ENCODE results near the gene MUCL1. TPM values are rescaled to one million over a fixed set of nuclear protein-coding genes. Genes with fewer than 3 reads are reported as not detected.
"Not testable (repeated sequence)": the region's sequence is repeated elsewhere in the genome, so short reads cannot be mapped to it uniquely, and the experiment has no call there.

Gene MUCL1
- total and polyA plus RNA-seq, 2 experiments from 2014 or later, result not detected

DNA sequence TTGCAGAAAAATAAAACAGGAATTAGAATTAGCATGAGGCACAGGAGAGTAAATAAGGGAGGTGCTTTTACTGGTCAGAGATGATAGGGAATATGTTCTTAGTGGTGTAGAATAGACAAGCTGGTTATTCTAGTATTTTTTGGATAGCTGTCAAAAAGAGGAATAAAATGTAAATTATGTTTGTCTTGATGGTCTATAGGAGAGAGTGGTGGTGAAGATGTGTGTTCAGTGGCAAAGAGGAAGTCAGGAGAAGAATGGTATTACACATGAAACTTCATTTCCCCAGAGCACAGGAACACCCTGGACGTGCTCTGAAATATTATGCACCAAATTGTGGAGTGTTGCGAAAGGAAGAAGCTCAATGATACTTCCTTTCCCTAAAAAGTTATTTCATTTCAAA lies 27.8 kb downstream of the MUCL1 start:
- in situ Hi-C loops (cut with MboI), result no loop called here
- H3K27ac ChIP-seq, result no peak overlapping the region
- H4K20me1 ChIP-seq (ENCODE audit: insufficient read depth), result no peaks in the 10 kb centered on the region
- H2AFZ ChIP-seq, result no peak overlapping the region
- H3K4me2 ChIP-seq (ENCODE audit: unreplicated experiment), result no peak overlapping the region
- DNase-seq, result no peak
- WGBS, 2 experiments (ENCODE audit: low coverage in 1 of 2, low lambda C conversion rate in 2 of 2, missing lambda C conversion rate in 2 of 2), result 28 to 31% methylated on average over 2 of the region's 2 CpGs
- no peaks in the 10 kb centered on the region for H3K9me2 ChIP-seq (ENCODE audit: insufficient read depth)
- no peaks in the 10 kb centered on the region for H3K79me2 ChIP-seq (ENCODE audit: insufficient read depth)
- H3K9me3 ChIP-seq (ENCODE audit: low read depth), result no peaks in the 10 kb centered on the region
- H3K9ac ChIP-seq, result no peak overlapping the region
- no peaks in the 10 kb centered on the region for H3K4me1 ChIP-seq (ENCODE audit: insufficient read depth)
- no peaks in the 10 kb centered on the region; the same call in 1 of the 2 replicates for H3K27me3 ChIP-seq (replicated peaks; ENCODE audit: insufficient read depth)
- no peaks in the 10 kb centered on the region for H3F3A ChIP-seq (ENCODE audit: insufficient read depth)
- TF ChIP-seq EZH2phosphoT487 (IDR thresholded peaks at IDR 0.05; ENCODE audit: insufficient read depth, low read depth) (no peak), EZH2 (IDR thresholded peaks at IDR 0.05; ENCODE audit: insufficient read depth, poor library complexity, severe bottlenecking) (no peak)
- no peak overlapping the region for H3K4me3 ChIP-seq
- no peaks in the 10 kb centered on the region for H3K36me3 ChIP-seq (ENCODE audit: low read depth)

- H3K27ac ChIP-seq; H3F3A ChIP-seq (ENCODE audit: insufficient read depth); in situ Hi-C loops (cut with MboI); H3K79me2 ChIP-seq (ENCODE audit: insufficient read depth); H2AFZ ChIP-seq; H3K9me3 ChIP-seq (ENCODE audit: low read depth); H3K27me3 ChIP-seq (replicated peaks; ENCODE audit: insufficient read depth); H3K36me3 ChIP-seq (ENCODE audit: low read depth); H4K20me1 ChIP-seq (ENCODE audit: insufficient read depth); H3K4me2 ChIP-seq (ENCODE audit: unreplicated experiment); DNase-seq; H3K9ac ChIP-seq; H3K4me3 ChIP-seq; H3K9me2 ChIP-seq (ENCODE audit: insufficient read depth); H3K4me1 ChIP-seq (ENCODE audit: insufficient read depth): not testable (repeated sequence)
- 8 to 10% methylated on average over 1 of the region's 1 CpG for WGBS, 2 experiments (ENCODE audit: low coverage in 1 of 2, low lambda C conversion rate in 2 of 2, missing lambda C conversion rate in 2 of 2)
Measured at GRCh38 chr12:54882597-54882996, 28.3 kb downstream of the MUCL1 start.

DNA sequence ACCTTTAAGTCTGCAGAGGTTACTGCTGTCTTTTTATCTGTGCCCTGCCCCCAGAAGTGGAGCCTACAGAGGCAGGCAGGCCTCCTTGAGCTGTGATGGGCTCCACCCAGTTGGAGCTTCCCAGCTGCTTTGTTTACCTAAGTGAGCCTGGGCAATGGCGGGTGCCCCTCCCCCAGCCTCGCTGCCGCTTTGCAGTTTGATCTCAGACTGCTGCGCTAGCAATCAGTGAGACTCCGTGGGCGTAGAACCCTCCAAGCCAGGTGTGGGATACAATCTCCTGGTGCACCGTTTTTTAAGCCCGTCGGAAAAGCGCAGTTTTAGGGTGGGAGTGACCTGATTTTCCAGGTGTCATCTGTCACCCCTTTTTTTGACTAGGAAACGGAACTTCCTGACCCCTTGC lies 34.1 kb downstream of the MUCL1 start:
- in situ Hi-C loops (cut with MboI); H4K20me1 ChIP-seq (ENCODE audit: insufficient read depth); H3K4me2 ChIP-seq (ENCODE audit: unreplicated experiment); H3K9me3 ChIP-seq (ENCODE audit: low read depth); H3K79me2 ChIP-seq (ENCODE audit: insufficient read depth); H3F3A ChIP-seq (ENCODE audit: insufficient read depth); H3K4me1 ChIP-seq (ENCODE audit: insufficient read depth); DNase-seq; H3K4me3 ChIP-seq; H3K9me2 ChIP-seq (ENCODE audit: insufficient read depth); H3K27me3 ChIP-seq (replicated peaks; ENCODE audit: insufficient read depth); H2AFZ ChIP-seq; H3K9ac ChIP-seq; H3K36me3 ChIP-seq (ENCODE audit: low read depth); H3K27ac ChIP-seq: not testable (repeated sequence)
- 38 to 43% methylated on average over 11 of the region's 11 CpGs for WGBS, 2 experiments (ENCODE audit: low coverage in 1 of 2, low lambda C conversion rate in 2 of 2, missing lambda C conversion rate in 2 of 2)

DNA sequence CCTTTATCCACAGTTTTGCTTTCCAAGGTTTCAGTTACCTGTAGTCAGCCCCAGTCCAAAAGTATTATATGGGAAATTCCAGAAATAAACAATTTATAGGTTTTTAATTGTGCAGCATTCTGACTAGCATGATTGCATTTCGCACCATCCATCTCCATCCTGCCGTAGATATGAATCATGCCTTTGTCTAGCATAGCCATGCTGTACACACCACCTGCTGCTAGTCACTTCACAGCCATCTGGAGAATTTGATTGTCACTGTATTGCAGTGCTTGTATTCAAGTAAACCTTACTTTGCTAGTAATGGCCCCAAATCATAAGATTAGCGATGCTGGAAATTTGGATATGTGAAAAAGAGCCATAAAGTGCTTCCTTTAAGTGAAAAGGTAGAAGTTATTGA lies 36.0 kb downstream of the MUCL1 start:
- Histone ChIP-seq H3K36me3 (ENCODE audit: low read depth) (no peaks in the 10 kb centered on the region), H3K27me3 (replicated peaks; ENCODE audit: insufficient read depth) (peaks cover 9% of the 10 kb centered on the region; the same call in 1 of the 2 replicates), H2AFZ (no peak overlapping the region), H3K9me3 (ENCODE audit: low read depth) (no peaks in the 10 kb centered on the region), H3K79me2 (ENCODE audit: insufficient read depth) (no peaks in the 10 kb centered on the region), H4K20me1 (ENCODE audit: insufficient read depth) (no peaks in the 10 kb centered on the region), H3K4me2 (ENCODE audit: unreplicated experiment) (no peak overlapping the region), H3K9me2 (ENCODE audit: insufficient read depth) (no peaks in the 10 kb centered on the region), H3K27ac (no peak overlapping the region), H3K4me1 (ENCODE audit: insufficient read depth) (no peaks in the 10 kb centered on the region), H3F3A (ENCODE audit: insufficient read depth) (no peaks in the 10 kb centered on the region), H3K9ac (no peak overlapping the region), H3K4me3 (no peak overlapping the region)
- DNase-seq, result no peak
- 37 to 47% methylated on average over 3 of the region's 3 CpGs for WGBS, 2 experiments (ENCODE audit: low coverage in 1 of 2, low lambda C conversion rate in 2 of 2, missing lambda C conversion rate in 2 of 2)
- in situ Hi-C loops (cut with MboI), result no loop called here
- no peak for TF ChIP-seq EZH2 (IDR thresholded peaks at IDR 0.05; ENCODE audit: insufficient read depth, poor library complexity, severe bottlenecking)
- TF ChIP-seq EZH2phosphoT487 (IDR thresholded peaks at IDR 0.05; ENCODE audit: insufficient read depth, low read depth), result no peak

DNA sequence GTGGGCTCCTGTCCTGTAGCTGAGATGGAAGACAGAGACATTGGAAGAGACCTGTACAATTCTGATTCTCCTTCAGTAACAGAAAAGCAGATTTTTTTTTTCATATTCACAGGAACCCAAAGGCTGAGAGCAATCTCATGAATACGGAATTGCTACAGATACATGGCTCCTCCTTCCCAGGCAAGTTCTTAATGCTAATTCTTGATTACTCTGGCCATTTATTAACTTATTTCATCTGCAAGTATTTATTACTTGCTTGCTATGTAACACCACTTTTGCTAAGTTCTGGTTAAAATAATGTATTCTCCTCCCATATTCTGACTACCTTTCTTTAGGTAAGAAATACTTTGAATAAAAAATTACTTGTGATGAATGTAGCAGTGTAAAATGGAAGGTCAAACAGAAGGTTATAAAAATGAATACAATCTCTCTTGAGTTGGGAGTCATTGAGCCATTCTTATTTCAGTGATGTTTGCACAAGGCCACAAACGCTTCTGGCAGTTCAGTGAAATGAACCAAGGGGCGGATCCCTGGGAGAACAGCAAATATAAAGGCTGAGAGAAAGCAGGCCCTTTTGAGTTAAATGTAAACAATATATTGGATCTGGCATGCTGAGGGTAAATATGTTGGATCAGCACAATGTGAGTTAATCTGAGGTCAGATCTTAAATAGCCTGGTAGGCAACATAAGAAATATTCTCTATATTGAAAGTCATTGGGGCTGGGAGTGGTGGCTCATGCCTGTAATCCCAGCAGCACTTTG lies 37.6 kb downstream of the MUCL1 start:
- in situ Hi-C loops (cut with MboI), result no loop called here
- H3K36me3 ChIP-seq (ENCODE audit: low read depth), result no peaks in the 10 kb centered on the region
- no peaks in the 10 kb centered on the region for H3K79me2 ChIP-seq (ENCODE audit: insufficient read depth)
- H3K9me3 ChIP-seq (ENCODE audit: low read depth), result no peaks in the 10 kb centered on the region
- no peak for DNase-seq
- no peaks in the 10 kb centered on the region for H3F3A ChIP-seq (ENCODE audit: insufficient read depth)
- H3K27ac ChIP-seq, result no peak overlapping the region
- peaks cover 15% of the 10 kb centered on the region; the same call in 1 of the 2 replicates for H3K27me3 ChIP-seq (replicated peaks; ENCODE audit: insufficient read depth)
- no peaks in the 10 kb centered on the region for H3K9me2 ChIP-seq (ENCODE audit: insufficient read depth)
- H3K4me2 ChIP-seq (ENCODE audit: unreplicated experiment), result no peak overlapping the region
- H4K20me1 ChIP-seq (ENCODE audit: insufficient read depth), result no peaks in the 10 kb centered on the region
- TF ChIP-seq EZH2phosphoT487 (IDR thresholded peaks at IDR 0.05; ENCODE audit: insufficient read depth, low read depth) (no peak), EZH2 (IDR thresholded peaks at IDR 0.05; ENCODE audit: insufficient read depth, poor library complexity, severe bottlenecking) (no peak)
- H3K9ac ChIP-seq, result no peak overlapping the region
- H3K4me3 ChIP-seq, result no peak overlapping the region
- WGBS, 2 experiments (ENCODE audit: low coverage in 1 of 2, low lambda C conversion rate in 2 of 2, missing lambda C conversion rate in 2 of 2), result 15 to 25% methylated on average over 3 of the region's 3 CpGs
- no peaks in the 10 kb centered on the region for H3K4me1 ChIP-seq (ENCODE audit: insufficient read depth)
- H2AFZ ChIP-seq, result no peak overlapping the region

Other genes starting within 250 kb of the MUCL1 start
- not detected in 2 replicates for gene LACRT, start 219.6 kb upstream of the MUCL1 start, total RNA-seq (2014; rRNA removed; shearing (Covaris generic))
- gene LACRT, start 219.6 kb upstream of the MUCL1 start, polyA plus RNA-seq (2016; fragmentation: Nextera tagmentation; extraction: Ambion mirVana), result not detected in 2 replicates
- gene DCD, start 206.2 kb upstream of the MUCL1 start, total RNA-seq (2014; rRNA removed; shearing (Covaris generic)), result not detected in 2 replicates
- gene DCD, start 206.2 kb upstream of the MUCL1 start, polyA plus RNA-seq (2016; fragmentation: Nextera tagmentation; extraction: Ambion mirVana), result not detected in 2 replicates
- not detected in 2 replicates for gene TESPA1, start 130.2 kb downstream of the MUCL1 start, total RNA-seq (2014; rRNA removed; shearing (Covaris generic))
- not detected in 2 replicates for gene TESPA1, start 130.2 kb downstream of the MUCL1 start, polyA plus RNA-seq (2016; fragmentation: Nextera tagmentation; extraction: Ambion mirVana)
- gene NEUROD4, start 165.5 kb downstream of the MUCL1 start, total RNA-seq (2014; rRNA removed; shearing (Covaris generic)), result not detected in 2 replicates
- 0.04 TPM in 1 of 2 replicates, not detected in the other for gene NEUROD4, start 165.5 kb downstream of the MUCL1 start, polyA plus RNA-seq (2016; fragmentation: Nextera tagmentation; extraction: Ambion mirVana)